GM18499 (cell line): ENCODE results near the gene GOLM1.

Experiments used
- ATAC-seq: cut with Tn5 transposase; IDR thresholded peaks from one replicate; pipeline ENCODE4 v1.9.1; 2021; ENCODE audit warnings: moderate number of reproducible peaks; ENCODE audit not compliant: insufficient read depth, unreplicated experiment

Gene GOLM1

DNA sequence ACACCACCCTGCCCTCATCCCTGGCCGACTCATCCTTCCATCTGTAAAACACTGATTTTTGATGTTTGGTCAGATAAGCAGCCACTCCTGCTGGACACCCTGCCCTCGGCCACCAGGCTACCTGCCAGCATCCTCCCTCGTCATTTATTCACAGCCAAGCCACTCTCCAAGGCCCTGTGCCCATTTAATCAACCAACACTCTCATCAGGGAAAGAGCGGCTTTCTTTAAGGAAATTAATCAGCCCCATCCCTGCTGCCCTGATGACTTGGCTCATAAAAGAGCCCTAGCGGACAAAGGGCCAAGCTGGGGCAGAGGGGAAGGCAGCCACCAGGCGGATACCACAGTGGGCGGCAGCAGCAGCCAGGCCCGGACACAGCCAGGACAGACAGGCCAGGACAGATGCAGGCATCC, 52.4 kb downstream of the GOLM1 start:
- no peak for ATAC-seq

GRCh38 chr9:86046071-86046636, 53.2 kb downstream of the GOLM1 start:
- no peak for ATAC-seq

DNA sequence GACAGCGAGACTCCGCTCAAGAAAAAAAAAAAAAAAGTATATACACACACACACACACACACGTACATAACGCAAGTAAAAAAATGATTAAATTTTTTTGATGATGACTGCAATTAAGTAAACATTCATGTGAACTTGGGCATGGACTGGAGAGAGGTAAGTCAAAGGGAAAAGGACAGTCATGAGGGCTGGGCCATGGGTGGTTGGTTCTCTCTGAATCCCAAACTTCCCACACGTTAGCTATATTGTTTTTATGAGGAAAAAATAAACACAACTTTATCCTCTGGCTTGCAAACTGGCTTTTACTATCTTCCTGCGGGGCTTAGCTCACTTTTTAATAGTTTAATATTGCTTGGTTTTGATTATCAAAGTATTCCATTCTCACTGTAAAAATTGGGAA, 53.7 kb downstream of the GOLM1 start:
- no peak for ATAC-seq

GRCh38 chr9:86043999-86044398, 55.4 kb downstream of the GOLM1 start:
- ATAC-seq = no peak

DNA sequence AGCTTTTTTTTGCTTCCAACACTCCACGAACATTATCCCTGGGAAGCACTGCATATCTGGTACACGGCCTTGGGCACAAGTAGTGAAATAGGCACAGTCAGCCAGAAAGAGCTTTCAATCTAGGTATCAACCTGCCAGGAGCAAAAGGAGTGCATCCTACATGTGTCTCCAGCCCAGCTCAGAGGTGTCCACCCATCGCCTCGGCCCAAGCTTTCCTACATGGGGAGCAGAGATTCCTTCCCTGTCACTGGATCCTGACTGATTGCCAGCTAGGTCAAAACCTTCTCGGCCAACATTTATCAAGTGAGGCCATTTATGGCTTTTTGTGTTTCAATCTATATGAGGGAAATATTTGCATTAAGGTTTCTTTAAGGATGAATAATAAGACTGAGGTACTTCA, 55.8 kb downstream of the GOLM1 start:
- ATAC-seq = no peak

DNA sequence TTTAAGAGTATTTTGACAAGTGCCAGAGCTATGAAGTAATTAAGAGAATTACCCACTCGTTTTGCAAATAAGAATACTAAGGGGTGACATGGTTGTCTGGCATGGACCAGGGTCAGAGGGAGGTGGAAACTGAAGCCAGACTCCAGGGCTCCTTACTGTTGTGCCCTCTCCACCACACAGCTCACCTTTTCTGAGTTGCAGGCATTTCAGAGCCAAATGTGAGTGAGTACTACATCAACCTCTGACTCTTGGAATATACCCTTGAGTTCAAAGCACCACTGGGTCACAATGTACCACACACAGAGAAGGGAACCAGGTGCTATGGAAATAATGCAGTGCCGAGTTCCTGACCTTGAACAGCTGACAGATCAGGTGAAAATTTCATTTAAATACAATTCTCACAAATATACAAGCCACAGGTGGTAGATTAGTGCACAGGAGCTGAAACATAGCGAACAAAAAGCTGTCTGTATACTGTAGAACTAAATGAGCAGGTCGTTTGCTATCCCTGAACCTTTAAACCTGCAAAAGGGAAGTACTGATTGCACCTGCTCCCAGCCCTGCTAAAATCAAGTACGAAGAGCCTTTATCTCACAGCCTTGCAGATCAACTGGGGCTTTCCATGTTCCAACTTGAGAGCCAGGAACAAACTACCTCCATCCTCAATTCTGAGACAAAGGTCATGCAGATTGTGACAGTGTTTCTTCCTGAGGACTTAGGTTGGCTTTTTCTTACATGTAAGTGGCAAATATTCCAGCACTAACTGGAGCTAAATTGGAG, 57.0 kb downstream of the GOLM1 start:
- no peak for ATAC-seq

- ATAC-seq = no peak
Observed at GRCh38 chr9:86041311-86041741, 58.0 kb downstream of the GOLM1 start.

DNA sequence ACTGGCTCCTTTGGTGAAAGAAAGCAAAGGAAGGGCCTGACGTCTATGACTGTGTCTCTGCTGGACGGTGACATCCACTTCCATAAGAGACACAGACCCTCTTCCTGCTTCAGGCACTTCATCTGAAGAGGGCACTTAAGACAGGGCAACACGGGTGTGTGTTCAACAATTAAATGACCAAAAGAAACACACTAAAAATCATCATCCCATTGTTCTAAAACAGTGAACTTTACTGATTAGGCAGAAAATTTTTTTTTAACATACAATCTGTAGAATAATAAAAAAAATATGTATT, 58.5 kb downstream of the GOLM1 start:
- ATAC-seq = no peak

DNA sequence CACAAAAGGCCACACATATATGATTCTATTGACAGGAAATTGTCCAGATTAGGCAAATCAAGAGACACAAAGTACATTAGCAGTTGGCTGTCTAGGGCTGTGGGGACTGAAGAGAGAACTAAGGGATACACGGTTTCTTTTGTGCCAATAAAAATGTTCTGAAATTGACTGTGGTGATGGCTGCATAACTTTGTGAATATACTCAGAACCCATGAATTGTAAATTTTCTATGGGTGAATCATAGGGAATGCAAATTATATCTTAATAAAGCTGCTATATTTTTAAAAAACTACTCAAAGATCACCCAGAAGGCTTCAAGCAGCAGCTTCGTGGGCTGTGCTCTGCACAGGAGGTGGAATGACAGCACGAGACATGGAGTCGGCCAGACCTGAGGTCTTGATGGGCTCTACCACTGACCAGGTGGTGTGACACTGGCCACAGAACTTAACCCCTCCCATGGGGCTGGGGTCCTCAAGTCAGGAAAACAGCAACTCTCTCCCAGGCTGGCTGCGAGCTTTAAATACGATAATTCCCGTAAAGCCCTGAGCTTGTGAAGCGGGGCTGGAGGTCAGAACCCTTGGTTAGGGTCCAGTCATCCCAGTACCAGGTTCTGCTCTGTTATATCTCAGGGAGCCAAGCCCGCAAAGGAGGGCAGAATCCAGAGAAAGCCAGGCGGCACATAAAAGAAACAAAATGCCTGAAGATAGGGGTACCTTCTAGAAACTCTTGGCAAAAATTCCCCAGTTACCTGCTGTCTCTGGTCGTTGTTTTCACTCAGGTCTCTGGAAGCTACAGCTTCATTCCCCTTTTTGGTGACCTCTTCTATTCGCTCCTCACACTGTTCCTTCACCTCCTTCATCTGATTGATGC, 59.1 kb downstream of the GOLM1 start:
- no peak for ATAC-seq

GRCh38 chr9:86036555-86036954, 62.8 kb downstream of the GOLM1 start:
- no peak for ATAC-seq

DNA sequence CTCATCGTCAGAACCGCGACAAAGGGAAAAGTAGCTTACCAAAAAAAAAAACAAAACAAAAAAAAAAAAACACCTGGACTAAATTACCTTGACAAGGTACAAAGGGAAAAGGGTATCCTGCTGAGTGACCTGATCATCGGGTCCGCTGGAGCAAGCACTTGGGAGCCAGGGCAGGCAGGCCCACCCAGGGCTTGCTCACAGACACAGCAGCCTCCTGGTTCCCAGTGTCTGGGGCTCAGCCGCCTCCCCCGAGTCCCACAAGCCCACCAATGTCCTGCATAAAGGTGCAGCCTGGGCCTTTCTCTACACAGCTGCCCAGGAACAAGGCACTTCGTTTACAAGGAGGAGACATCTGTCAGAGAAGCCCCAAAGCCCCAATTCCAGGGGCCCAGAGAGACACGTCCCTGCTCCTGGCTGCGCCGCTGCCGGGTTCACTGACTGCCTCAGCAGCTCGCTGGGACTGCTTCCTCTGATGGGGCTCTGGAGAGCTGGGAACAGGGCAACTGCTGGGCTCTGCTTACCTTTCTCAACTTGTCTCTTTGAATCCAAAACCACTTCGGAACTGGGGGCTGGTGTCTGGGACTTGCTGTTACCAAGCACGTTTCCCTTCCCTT, 63.4 kb downstream of the GOLM1 start:
- no peak for ATAC-seq

DNA sequence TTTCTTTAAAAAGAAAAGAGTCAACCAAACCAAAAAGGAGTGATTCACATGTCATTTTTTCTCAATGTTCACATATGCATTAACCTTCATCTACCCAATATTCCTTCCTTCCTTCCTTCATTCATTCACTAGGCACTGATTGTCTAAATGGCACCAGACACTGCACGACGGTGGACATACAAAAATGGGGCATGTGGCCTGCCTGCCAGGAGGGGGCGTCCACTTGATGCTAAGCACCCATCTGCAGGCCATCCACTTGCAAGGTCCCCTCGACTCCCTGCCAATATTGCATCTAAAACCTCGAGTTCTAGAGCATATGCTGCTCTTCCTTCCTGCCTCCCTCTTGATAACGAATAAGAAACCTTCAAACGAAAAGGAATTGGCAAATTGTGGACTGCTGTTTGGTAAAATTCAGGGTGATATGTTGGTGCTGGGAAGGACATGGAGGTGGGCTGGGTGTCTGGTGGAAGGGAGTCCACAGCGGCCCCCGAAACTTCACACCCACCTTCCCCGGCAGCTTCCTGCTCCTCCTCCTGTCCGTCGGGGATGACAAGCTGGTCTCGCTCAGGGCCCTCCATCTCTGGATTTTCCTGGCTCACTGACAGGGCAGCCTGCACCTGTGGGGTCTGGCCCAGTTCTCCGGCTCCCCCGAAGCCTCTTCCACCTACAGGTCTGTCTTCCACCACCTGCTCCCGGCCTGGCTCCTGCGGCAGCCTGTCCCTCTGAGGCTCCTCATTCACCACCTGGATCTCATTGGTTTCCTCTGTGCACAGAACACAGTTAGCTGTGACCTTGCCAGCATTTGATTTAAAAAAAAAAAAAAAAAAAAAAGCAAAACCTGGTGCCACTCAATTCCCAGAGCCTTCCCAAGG, 64.3 kb downstream of the GOLM1 start:
- ATAC-seq = no peak

DNA sequence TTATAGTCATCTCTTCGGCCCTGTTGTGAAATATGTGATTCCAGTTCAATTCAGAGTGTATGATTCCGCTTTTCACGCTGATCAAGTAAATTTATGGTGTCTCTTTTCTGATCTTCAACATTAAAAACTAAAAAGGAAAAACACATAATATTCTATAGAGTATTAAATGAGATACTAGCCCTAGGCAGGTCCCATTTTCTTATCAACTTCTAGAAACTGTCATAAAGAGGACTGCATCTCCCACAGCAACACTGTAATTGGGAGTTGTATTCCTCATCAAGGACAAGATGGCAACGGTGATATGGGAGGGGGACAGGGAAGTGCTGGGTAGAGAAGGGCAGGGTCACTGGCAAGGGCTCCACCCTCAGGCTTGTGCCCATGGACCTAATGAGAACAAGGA, 71.6 kb downstream of the GOLM1 start:
- no peak for ATAC-seq

DNA sequence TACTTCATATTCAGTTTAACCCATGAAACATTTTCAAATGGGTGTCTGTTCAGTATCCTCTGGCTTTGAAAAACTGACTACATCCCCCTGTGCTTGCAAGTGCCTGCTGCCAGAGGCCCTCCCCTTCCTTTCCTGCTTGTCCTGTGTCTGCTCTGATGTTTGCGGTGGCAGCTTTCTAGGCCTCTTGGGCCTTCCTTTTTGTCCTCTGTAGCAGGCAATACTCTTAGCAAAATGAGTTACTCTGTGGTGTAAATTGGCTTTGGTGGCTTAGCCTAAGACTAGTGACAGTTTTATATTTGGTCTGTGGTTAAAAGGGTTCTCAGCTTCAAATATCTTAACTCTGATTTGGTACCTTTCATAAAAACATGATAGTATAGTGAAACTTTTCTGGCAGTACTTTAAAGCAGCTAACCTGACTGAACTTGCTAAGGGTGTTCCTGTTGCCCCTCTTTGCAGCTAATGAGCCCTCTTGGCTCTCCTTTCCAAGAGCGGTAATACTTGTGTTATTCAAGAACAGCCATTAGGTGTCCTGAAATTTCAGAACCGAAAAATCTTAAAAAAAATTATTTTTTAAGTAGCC, 76.6 kb downstream of the GOLM1 start:
- ATAC-seq = no peak

DNA sequence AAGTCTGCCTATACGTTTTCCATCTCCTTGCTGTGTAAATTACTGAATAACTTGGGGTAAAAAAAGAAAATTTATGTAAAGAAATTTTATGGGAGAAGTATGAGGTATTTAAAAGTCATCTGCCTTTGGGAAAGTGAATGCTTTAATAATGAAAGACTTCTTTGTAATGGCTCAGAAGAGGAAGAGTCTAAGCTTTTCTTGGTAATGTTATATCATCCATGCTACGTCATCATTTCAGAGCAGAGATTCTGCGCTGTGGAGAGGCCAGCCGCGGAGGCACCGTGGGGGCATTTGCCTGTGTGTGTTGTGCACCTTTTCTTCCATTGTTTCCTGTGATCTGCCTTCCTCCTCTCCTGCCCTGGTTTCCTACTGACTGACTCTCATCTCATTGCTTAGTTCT, 78.2 kb downstream of the GOLM1 start:
- no peak for ATAC-seq

DNA sequence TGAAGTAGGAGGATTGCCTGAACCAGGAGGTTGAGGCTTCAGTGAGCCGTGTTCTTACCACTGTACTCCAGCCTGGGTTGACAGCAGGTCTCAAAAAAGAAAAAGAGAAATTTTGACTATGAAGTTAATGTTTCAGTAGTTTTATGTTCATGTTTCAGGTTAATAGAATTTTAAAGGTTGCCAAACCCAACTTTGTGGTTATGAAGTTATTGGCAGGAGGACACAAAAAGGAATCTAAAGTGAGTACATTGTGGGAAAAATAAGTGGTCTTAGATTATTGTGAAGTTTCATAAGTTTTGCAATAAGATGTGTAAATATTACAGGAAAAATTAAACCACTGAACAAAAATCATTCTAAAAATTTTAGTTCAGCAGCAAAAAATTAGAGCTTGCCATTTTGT, 78.6 kb downstream of the GOLM1 start:
- no peak for ATAC-seq

DNA sequence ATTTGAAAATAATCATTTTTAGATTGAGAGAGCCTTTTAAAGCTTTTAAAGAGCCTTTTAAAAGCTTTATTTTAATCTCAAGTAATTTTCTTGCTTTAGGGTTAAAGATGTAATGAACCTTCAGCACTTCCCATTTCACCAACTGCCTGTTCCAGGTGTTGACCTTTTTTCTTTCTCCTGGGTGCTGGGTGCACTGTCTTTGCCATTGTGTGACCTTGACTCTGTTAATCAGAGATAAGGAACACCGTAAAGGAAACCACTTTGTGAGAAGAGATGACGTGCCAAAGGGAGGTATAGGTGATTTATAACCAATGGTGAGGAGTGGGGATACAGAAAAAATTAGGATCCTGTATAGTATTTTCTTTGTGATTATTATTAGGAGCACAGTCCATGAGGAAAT, 90.2 kb downstream of the GOLM1 start:
- ATAC-seq = no peak

- no peak for ATAC-seq
Observed at GRCh38 chr9:86005253-86005775, 94.0 kb downstream of the GOLM1 start.

DNA sequence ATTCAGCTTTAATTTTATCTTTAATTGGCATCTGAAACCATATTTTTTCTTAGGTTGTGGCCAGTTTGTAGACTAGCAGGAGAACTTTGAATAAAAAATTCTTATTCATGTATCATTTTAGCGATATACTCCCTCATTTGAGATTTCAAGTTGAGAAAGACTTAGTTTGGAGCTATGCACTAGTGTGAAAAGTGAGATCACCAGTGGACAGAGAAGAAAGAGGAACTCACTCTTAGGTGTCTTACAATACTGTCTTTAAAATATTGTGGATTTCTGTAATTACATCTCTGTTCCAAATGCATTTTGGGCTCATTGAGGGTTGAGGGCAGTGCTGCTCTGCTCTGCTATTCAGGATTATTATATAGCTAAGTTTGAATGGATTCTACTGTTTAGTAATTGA, 103.8 kb downstream of the GOLM1 start:
- ATAC-seq = no peak

DNA sequence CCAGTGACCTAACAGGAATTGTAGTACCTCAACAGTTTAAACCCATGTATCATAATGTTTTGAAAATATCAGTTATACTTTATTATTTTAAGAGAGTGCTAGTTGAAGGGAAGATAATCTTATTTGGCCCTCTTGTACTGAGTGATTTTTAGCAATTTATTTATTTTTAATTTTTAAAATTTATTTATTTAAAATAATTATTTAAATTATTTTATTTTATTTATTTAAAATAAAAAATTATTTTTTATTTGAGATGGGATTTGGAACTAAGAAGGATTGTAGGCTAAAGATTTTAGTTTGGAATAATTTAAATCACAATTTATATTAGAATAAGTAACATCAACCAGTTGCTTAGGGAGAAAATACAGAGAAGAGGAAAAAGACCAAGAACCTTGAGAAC, 104.3 kb downstream of the GOLM1 start:
- ATAC-seq = no peak
